ENCODE measurements around the gene NPW. TPM values are rescaled to one million over a fixed set of nuclear protein-coding genes. Genes with fewer than 3 reads are reported as not detected.

NPW gene
- total RNA-seq, 1 donor from 2014 or later, result 5.0 TPM

GRCh38 chr16:1991135-1991551, 28.4 kb upstream of the NPW start:
- Mint-ChIP-seq H3K36me3 (ENCODE audit: insufficient read depth) (peaks cover 2% of the 10 kb centered on the region), H3K27ac (no peak overlapping the region), H3K4me1 (ENCODE audit: low read depth) (peaks cover 2% of the 10 kb centered on the region), H3K4me3 (ENCODE audit: low read depth) (peak overlapping the region; percentile 14), H3K27me3 (peaks cover 32% of the 10 kb centered on the region), H3K9me3 (ENCODE audit: low read depth) (no peaks in the 10 kb centered on the region)
- TF ChIP-seq CTCF (IDR thresholded peaks at IDR 0.05; ENCODE audit: unreplicated experiment), result no peak
- no peak for DNase-seq (ENCODE audit: low spot score, unreplicated experiment)

- Mint-ChIP-seq H3K9me3 (ENCODE audit: low read depth) (no peaks in the 10 kb centered on the region), H3K36me3 (ENCODE audit: insufficient read depth) (peaks cover under 1% of the 10 kb centered on the region), H3K4me3 (ENCODE audit: low read depth) (no peak overlapping the region), H3K27me3 (peaks cover 32% of the 10 kb centered on the region), H3K27ac (no peak overlapping the region), H3K4me1 (ENCODE audit: low read depth) (peaks cover 2% of the 10 kb centered on the region)
- no peak for TF ChIP-seq CTCF (IDR thresholded peaks at IDR 0.05; ENCODE audit: unreplicated experiment)
- no peak for DNase-seq (ENCODE audit: low spot score, unreplicated experiment)
Observed at GRCh38 chr16:1991588-1991947, 28.0 kb upstream of the NPW start.

- Mint-ChIP-seq H3K4me1 (ENCODE audit: low read depth) (peaks cover 2% of the 10 kb centered on the region), H3K4me3 (ENCODE audit: low read depth) (no peak overlapping the region), H3K27ac (no peak overlapping the region), H3K27me3 (peaks cover 32% of the 10 kb centered on the region), H3K36me3 (ENCODE audit: insufficient read depth) (no peaks in the 10 kb centered on the region), H3K9me3 (ENCODE audit: low read depth) (no peaks in the 10 kb centered on the region)
- peak; percentile 57 for DNase-seq (ENCODE audit: low spot score, unreplicated experiment)
- TF ChIP-seq CTCF (IDR thresholded peaks at IDR 0.05; ENCODE audit: unreplicated experiment), result no peak
Observed at GRCh38 chr16:1991948-1992703, 27.5 kb upstream of the NPW start.

GRCh38 chr16:1992704-1993317, 26.8 kb upstream of the NPW start:
- Mint-ChIP-seq H3K27ac (no peak overlapping the region), H3K4me3 (ENCODE audit: low read depth) (no peak overlapping the region), H3K9me3 (ENCODE audit: low read depth) (no peaks in the 10 kb centered on the region), H3K27me3 (peaks cover 32% of the 10 kb centered on the region), H3K4me1 (ENCODE audit: low read depth) (peaks cover 2% of the 10 kb centered on the region), H3K36me3 (ENCODE audit: insufficient read depth) (peaks cover 2% of the 10 kb centered on the region)
- DNase-seq (ENCODE audit: low spot score, unreplicated experiment), result no peak
- TF ChIP-seq CTCF (IDR thresholded peaks at IDR 0.05; ENCODE audit: unreplicated experiment), result no peak

GRCh38 chr16:1993731-1994131, 25.9 kb upstream of the NPW start:
- no peak overlapping the region for H3K27ac Mint-ChIP-seq
- H3K9me3 Mint-ChIP-seq (ENCODE audit: low read depth), result no peaks in the 10 kb centered on the region
- H3K4me1 Mint-ChIP-seq (ENCODE audit: low read depth), result peaks cover 2% of the 10 kb centered on the region
- DNase-seq (ENCODE audit: low spot score, unreplicated experiment), result no peak
- no peak for TF ChIP-seq CTCF (IDR thresholded peaks at IDR 0.05; ENCODE audit: unreplicated experiment)
- peaks cover 26% of the 10 kb centered on the region for H3K27me3 Mint-ChIP-seq
- H3K36me3 Mint-ChIP-seq (ENCODE audit: insufficient read depth), result peaks cover 4% of the 10 kb centered on the region
- H3K4me3 Mint-ChIP-seq (ENCODE audit: low read depth), result no peak overlapping the region
